ENCODE data around the gene CNTNAP2.

The CNTNAP2 gene

GRCh38 chr7:146443102-146443501 lies 326.5 kb downstream of the CNTNAP2 start:
- no peak for DNase-seq

- no peak for DNase-seq
These were observed 333.0 kb downstream of the CNTNAP2 start for GRCh38 chr7:146449625-146450024.

GRCh38 chr7:146455091-146455655 lies 338.6 kb downstream of the CNTNAP2 start:
- no peak for DNase-seq

DNA sequence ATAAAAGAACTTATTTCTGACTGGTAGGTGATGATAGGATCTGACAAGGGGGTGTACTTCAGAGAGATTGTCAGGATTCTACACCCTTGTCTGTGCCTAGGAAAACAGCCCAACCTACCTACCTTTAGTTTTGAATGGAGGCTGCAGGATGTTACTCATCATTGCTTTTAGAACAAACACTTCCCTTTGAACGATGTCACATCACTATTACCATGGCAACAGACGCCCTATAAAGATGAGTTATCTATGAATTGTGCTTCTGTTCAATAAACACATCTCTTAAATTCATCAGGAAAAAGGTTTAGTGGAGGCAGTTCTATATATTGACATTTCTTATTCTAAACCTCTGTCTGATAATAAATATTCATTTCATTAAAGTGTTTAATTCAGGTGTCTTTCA lies 362.4 kb downstream of the CNTNAP2 start:
- no peak for DNase-seq

DNA sequence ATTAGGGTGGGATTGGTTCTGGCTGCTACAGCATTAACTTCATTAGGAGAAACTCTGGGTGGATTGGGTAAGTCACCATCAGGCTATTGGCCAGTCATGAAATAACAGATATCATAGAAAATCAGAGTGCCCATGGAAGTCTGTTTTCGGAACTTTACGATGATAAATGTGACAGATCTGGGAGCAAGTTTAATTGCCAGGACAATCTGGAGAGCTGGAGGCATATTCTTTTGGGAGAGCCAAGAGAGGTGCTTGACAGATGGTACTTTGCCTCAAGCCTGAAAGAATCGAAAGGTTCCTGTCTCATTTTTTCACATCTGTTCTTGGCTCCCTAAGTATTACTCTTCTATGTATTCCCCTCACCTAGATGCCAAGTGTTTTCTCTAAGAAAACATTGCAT lies 369.9 kb downstream of the CNTNAP2 start:
- DNase-seq: peak; percentile 89

GRCh38 chr7:146492017-146492416 lies 375.4 kb downstream of the CNTNAP2 start:
- no peak for DNase-seq

DNA sequence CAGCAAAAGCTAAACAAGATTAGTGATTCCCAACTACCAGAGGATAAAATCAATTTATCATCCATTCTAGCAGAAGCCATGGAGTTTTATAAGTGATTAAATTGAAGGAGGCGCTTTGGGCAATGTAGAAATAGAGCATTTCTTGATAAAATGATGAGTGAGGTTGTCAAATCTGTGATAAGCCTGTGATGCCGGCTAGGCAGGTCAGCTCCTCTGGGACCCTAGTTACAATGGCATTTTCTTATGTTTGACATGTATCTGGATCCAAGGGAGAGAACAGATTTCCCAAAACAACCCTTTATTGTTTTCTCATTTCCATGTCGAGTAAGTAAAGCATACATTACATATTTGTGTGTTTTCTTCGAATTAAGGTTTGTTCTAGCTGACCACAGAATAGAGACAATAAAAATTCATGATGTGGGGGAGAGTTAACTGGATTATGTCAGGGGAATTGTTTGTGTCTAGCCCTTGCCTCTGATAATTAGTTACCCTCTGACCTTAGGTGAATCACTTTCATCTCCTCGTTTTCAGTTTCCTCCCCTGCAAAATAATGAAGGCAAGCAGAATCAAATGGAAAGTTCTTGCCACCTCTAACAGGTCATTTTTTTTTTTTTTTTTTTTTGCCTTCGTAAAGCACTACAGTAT lies 378.5 kb downstream of the CNTNAP2 start:
- no peak for DNase-seq

DNA sequence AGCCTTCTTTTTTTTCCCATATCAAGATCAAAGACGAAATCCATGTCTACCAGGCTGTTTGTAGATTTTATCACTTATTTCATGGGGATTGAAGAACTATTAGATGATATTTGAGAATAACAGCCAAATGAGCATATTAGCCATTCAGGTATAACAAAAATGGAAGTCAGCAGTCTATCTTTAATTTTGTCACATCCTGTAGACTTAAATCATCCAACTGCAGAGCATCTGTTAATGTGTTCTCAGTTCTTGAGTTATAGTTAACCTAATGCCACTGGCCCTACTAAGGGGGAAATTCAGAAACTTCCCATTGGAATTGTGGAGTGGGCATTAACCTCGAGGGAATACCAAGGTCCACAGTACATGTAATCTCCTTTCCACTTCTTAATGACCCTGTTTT lies 380.1 kb downstream of the CNTNAP2 start:
- DNase-seq: no peak

DNA sequence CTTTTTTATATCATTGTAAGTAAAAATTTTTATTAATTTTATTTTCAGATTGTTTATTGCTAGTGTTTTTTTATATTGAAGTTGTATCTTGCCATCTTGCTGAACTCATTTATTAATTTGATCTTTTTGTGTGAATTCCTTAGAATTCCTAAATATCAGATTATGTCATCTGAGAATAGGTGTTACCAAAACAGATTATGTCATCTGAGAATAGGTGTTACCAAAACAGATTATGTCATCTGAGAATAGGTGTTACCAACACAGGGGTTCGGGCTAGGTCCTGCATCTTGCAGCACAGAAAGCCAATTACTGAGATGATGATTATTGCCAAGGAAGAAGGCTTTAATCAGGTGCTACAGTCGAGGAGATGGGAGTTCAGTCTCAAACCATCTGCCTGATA lies 383.4 kb downstream of the CNTNAP2 start:
- no peak for DNase-seq

DNA sequence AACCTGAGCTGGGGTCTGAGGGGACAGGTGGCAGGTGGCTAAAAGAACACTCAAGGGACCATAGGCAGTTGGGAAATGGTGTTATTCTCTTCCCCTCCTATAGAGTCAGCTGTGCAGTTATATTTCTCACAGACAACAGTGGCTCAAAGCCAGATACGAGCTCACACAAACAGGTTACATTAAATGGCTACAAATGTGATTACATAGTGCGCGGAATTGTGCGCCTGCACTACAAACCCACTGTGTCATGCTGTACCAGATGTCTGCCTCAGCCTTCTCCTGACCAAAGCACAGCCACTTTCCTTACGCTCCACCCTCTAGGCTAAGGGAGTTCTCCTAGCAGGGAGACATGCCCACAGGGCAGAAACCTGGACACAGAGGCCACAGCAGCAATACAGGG lies 387.2 kb downstream of the CNTNAP2 start:
- DNase-seq: peak; percentile 68

- no peak for DNase-seq
These were observed 393.6 kb downstream of the CNTNAP2 start for GRCh38 chr7:146510088-146510680.

GRCh38 chr7:146514304-146514703 lies 397.7 kb downstream of the CNTNAP2 start:
- DNase-seq: no peak

GRCh38 chr7:146528581-146528980 lies 412.0 kb downstream of the CNTNAP2 start:
- no peak for DNase-seq

- no peak for DNase-seq
These were observed 423.2 kb downstream of the CNTNAP2 start for GRCh38 chr7:146539836-146540235.

DNA sequence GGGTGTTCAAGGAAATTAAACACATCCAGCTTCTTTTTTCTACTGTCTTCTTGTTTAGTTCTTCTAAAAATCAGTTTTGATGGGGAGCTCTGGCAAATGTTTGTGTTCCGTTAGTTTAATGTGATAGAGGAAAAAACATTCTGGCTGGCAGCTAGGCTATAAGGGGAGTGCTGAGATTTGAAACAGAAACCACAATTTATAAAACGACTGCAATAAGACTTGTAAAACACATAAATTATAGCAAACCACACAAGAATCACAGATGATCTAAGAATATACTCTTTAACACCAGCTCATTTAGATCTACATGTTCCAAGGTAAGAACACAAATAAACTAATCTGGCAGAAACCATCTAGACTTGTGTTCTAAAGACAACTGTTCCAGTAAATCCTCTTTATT lies 425.5 kb downstream of the CNTNAP2 start:
- DNase-seq: no peak

GRCh38 chr7:146544748-146545147 lies 428.1 kb downstream of the CNTNAP2 start:
- DNase-seq: no peak

GRCh38 chr7:146548816-146549215 lies 432.2 kb downstream of the CNTNAP2 start:
- no peak for DNase-seq

GRCh38 chr7:146554556-146554955 lies 438.0 kb downstream of the CNTNAP2 start:
- DNase-seq: no peak

GRCh38 chr7:146557971-146558469 lies 441.4 kb downstream of the CNTNAP2 start:
- DNase-seq: no peak

- no peak for DNase-seq
These were observed 449.3 kb downstream of the CNTNAP2 start for GRCh38 chr7:146565872-146566271.

- peak; percentile 12 for DNase-seq
These were observed 459.3 kb downstream of the CNTNAP2 start for GRCh38 chr7:146575903-146576302.

- DNase-seq: no peak
These were observed 475.4 kb downstream of the CNTNAP2 start for GRCh38 chr7:146591976-146592375.

DNA sequence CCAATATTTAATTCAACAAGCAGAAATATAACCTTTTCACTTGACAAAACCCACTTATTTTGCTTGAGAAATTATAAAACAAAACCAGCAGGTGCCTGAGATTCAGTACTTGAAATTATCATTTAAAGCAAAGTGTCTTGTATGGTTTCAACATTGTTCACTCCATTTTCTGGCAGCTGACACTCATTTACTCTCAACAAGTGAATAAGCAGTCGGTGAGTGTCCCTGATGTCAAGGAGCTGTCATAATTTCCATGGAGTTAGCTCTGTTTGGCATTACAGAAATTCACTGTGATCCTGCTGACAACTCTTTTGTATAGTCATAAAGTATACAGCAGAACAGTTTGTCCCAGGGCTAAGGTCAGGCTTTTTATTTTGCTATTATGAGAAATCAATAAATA lies 490.0 kb downstream of the CNTNAP2 start:
- no peak for DNase-seq

GRCh38 chr7:146619641-146620040 lies 503.0 kb downstream of the CNTNAP2 start:
- DNase-seq: no peak

- no peak for DNase-seq
These were observed 510.3 kb downstream of the CNTNAP2 start for GRCh38 chr7:146626912-146627311.

All from NCI-H2171 (cell line).